IPS-NIHi7 (cell line): ENCODE data around the gene C3orf18.

Experiments
- DNase-seq: peaks from one replicate; pipeline ENCODE4 v3.0.0; 2012; ENCODE audit warnings: mixed read lengths; ENCODE audit errors: extremely low spot score

C3orf18 gene

GRCh38 chr3:50580683-50581458 lies 13.3 kb upstream of the C3orf18 start:
- DNase-seq, result no peak

- no peak for DNase-seq
These were observed 9.8 kb upstream of the C3orf18 start for GRCh38 chr3:50577348-50577747.

GRCh38 chr3:50575372-50575771 lies 7.8 kb upstream of the C3orf18 start:
- no peak for DNase-seq

- DNase-seq, result no peak
These were observed 6.9 kb upstream of the C3orf18 start for GRCh38 chr3:50574444-50574831.

GRCh38 chr3:50573566-50574443 lies 6.3 kb upstream of the C3orf18 start:
- DNase-seq, result no peak

- no peak for DNase-seq
These were observed 5.3 kb upstream of the C3orf18 start for GRCh38 chr3:50572801-50573371.

GRCh38 chr3:50572158-50572557 lies 4.6 kb upstream of the C3orf18 start:
- peak; percentile 87 for DNase-seq

GRCh38 chr3:50571486-50571885 lies 3.9 kb upstream of the C3orf18 start:
- no peak for DNase-seq

GRCh38 chr3:50570508-50571279 lies 3.1 kb upstream of the C3orf18 start:
- no peak for DNase-seq

- DNase-seq, result peak; percentile 100
These were observed 1.6 kb upstream of the C3orf18 start, which contains the start of gene HEMK1 for GRCh38 chr3:50568947-50569749. HEMK1 (plus strand) TSS chr3:50569522; CDS start chr3:50571105, 1,583 bp downstream.

- DNase-seq, result no peak
These were observed 549 bp downstream of the C3orf18 start for GRCh38 chr3:50567011-50567385.

- no peak for DNase-seq
These were observed 3.2 kb downstream of the C3orf18 start for GRCh38 chr3:50564321-50564720.

GRCh38 chr3:50563867-50564266 lies 3.7 kb downstream of the C3orf18 start:
- no peak for DNase-seq

- DNase-seq, result no peak
These were observed 4.7 kb downstream of the C3orf18 start for GRCh38 chr3:50562861-50563260.

GRCh38 chr3:50559702-50560101 lies 7.8 kb downstream of the C3orf18 start:
- DNase-seq, result no peak

- DNase-seq, result no peak
These were observed 9.6 kb downstream of the C3orf18 start for GRCh38 chr3:50557915-50558314.

GRCh38 chr3:50557106-50557505 lies 10.4 kb downstream of the C3orf18 start:
- DNase-seq, result no peak

GRCh38 chr3:50554553-50554952 lies 13.0 kb downstream of the C3orf18 start:
- no peak for DNase-seq

- DNase-seq, result no peak
These were observed 14.9 kb downstream of the C3orf18 start for GRCh38 chr3:50552598-50552997.

GRCh38 chr3:50551681-50552435 lies 15.7 kb downstream of the C3orf18 start:
- no peak for DNase-seq
